ENCODE measurements around the gene USP35. TPM values are rescaled to one million over a fixed set of nuclear protein-coding genes. Genes with fewer than 3 reads are reported as not detected.

Gene USP35
- total RNA-seq, 1 experiment from 2014 or later = 11.3 TPM

GRCh38 chr11:78241475-78241874 is 52.8 kb downstream of the USP35 start:
- H3K27me3 ChIP-seq (replicated peaks; ENCODE audit: control insufficient read depth, insufficient read depth, low read length) = no peaks in the 10 kb centered on the region
- POLR2A ChIA-PET = no interaction called here
- Mint-ChIP-seq H3K27me3 (ENCODE audit: insufficient read depth, unreplicated experiment) (no peaks in the 10 kb centered on the region), H3K27ac (ENCODE audit: unreplicated experiment) (no peak overlapping the region), H3K36me3 (ENCODE audit: insufficient read depth, unreplicated experiment) (peaks cover 67% of the 10 kb centered on the region), H3K4me3 (ENCODE audit: unreplicated experiment) (no peak overlapping the region), H3K4me1 (ENCODE audit: low read depth, unreplicated experiment) (no peaks in the 10 kb centered on the region), H3K9me3 (ENCODE audit: unreplicated experiment) (peaks cover 34% of the 10 kb centered on the region)
- DNase-seq = no peak
- intact Hi-C loops (cut with micrococcal nuclease; ENCODE audit: unreplicated experiment) = no loop called here
- H3K9me3 ChIP-seq = peaks cover 13% of the 10 kb centered on the region; the same call in 1 of the 2 replicates
- no peaks in the 10 kb centered on the region for H3K36me3 ChIP-seq (ENCODE audit: control insufficient read depth, insufficient read depth, low read length)
- no TSS peak for BruUV-seq (replicated peaks)
- H3K4me3 ChIP-seq (ENCODE audit: low read depth, low read length) = no peak overlapping the region
- CTCF ChIA-PET = interaction anchor here (0.5 kb wide), 1 partner anchor 92 kb away, joined by 4 read pairs; no protein-coding TSS in a partner anchor
- H3K4me1 ChIP-seq = no peaks in the 10 kb centered on the region
- no peak for TF ChIP-seq CTCF (IDR thresholded peaks at IDR 0.05; ENCODE audit: insufficient read depth in 1 of 2, low read depth in 1 of 2, low read length in 1 of 2, severe bottlenecking in 1 of 2, unreplicated experiment in 1 of 2)

GRCh38 chr11:78244080-78244479 is 55.4 kb downstream of the USP35 start:
- intact Hi-C loops (cut with micrococcal nuclease; ENCODE audit: unreplicated experiment) = no loop called here
- no peak overlapping the region for H3K4me3 ChIP-seq (ENCODE audit: low read depth, low read length)
- Mint-ChIP-seq H3K4me1 (ENCODE audit: low read depth, unreplicated experiment) (no peaks in the 10 kb centered on the region), H3K4me3 (ENCODE audit: unreplicated experiment) (no peak overlapping the region), H3K36me3 (ENCODE audit: insufficient read depth, unreplicated experiment) (peaks cover 62% of the 10 kb centered on the region), H3K27me3 (ENCODE audit: insufficient read depth, unreplicated experiment) (no peaks in the 10 kb centered on the region), H3K27ac (ENCODE audit: unreplicated experiment) (no peak overlapping the region), H3K9me3 (ENCODE audit: unreplicated experiment) (peaks cover 22% of the 10 kb centered on the region)
- no peak for TF ChIP-seq CTCF (IDR thresholded peaks at IDR 0.05; ENCODE audit: insufficient read depth in 1 of 2, low read depth in 1 of 2, low read length in 1 of 2, severe bottlenecking in 1 of 2, unreplicated experiment in 1 of 2)
- ChIA-PET CTCF (no interaction called here), POLR2A (no interaction called here)
- no TSS peak for BruUV-seq (replicated peaks)
- H3K27me3 ChIP-seq (replicated peaks; ENCODE audit: control insufficient read depth, insufficient read depth, low read length) = no peaks in the 10 kb centered on the region
- H3K9me3 ChIP-seq = peaks cover 13% of the 10 kb centered on the region; the same call in 1 of the 2 replicates
- no peaks in the 10 kb centered on the region for H3K4me1 ChIP-seq
- H3K36me3 ChIP-seq (ENCODE audit: control insufficient read depth, insufficient read depth, low read length) = no peaks in the 10 kb centered on the region
- DNase-seq = no peak

- H3K36me3 ChIP-seq (ENCODE audit: control insufficient read depth, insufficient read depth, low read length) = no peaks in the 10 kb centered on the region
- intact Hi-C loops (cut with micrococcal nuclease; ENCODE audit: unreplicated experiment) = no loop called here
Measured at GRCh38 chr11:78244546-78245255, 56.0 kb downstream of the USP35 start.

More at GRCh38 chr11:78244546-78245255, 56.0 kb downstream of the USP35 start:
- Histone ChIP-seq H3K9me3 (peaks cover 13% of the 10 kb centered on the region; the same call in 1 of the 2 replicates), H3K4me3 (ENCODE audit: low read depth, low read length) (no peak overlapping the region), H3K27me3 (replicated peaks; ENCODE audit: control insufficient read depth, insufficient read depth, low read length) (no peaks in the 10 kb centered on the region), H3K4me1 (no peaks in the 10 kb centered on the region)
- H3K4me1 Mint-ChIP-seq (ENCODE audit: low read depth, unreplicated experiment) = no peaks in the 10 kb centered on the region
- H3K4me3 Mint-ChIP-seq (ENCODE audit: unreplicated experiment) = no peak overlapping the region
- CTCF ChIA-PET = no interaction called here
- no peak overlapping the region for H3K27ac Mint-ChIP-seq (ENCODE audit: unreplicated experiment)
- no TSS peak for BruUV-seq (replicated peaks)
- peaks cover 22% of the 10 kb centered on the region for H3K9me3 Mint-ChIP-seq (ENCODE audit: unreplicated experiment)
- DNase-seq = no peak
- H3K36me3 Mint-ChIP-seq (ENCODE audit: insufficient read depth, unreplicated experiment) = peaks cover 62% of the 10 kb centered on the region
- TF ChIP-seq CTCF (IDR thresholded peaks at IDR 0.05; ENCODE audit: insufficient read depth in 1 of 2, low read depth in 1 of 2, low read length in 1 of 2, severe bottlenecking in 1 of 2, unreplicated experiment in 1 of 2) = no peak
- no peaks in the 10 kb centered on the region for H3K27me3 Mint-ChIP-seq (ENCODE audit: insufficient read depth, unreplicated experiment)
- POLR2A ChIA-PET = no interaction called here
